Gastrocnemius medialis (tissue), 4 donors: Measurements from ENCODE around the gene MOCS3.

Source experiments
- POLR2A ChIP-seq, 2 donors: fragments of 450-650 bp; IDR thresholded peaks; one replicate each; pipeline ENCODE4 v1.6.1; 2017; ENCODE audit warnings: antibody characterized with exemption in 2 of 2, mild to moderate bottlenecking in 2 of 2, moderate library complexity in 2 of 2
- TF ChIP-seq, protein P1 (sequence below), 5 experiments: fragments of 450-650 bp in 3 of 5; fragments of 200-600 bp in 2 of 5; sonication (generic) in 2 of 5; IDR thresholded peaks in 4 of 5; conservative IDR thresholded peaks in 1 of 5; 1 replicate in 4 of 5; 2 replicates in 1 of 5; pipeline ENCODE4 v1.5.1; 2016 to 2019; ENCODE audit warnings: antibody characterized with exemption in 5 of 5, mild to moderate bottlenecking in 3 of 5, moderate library complexity in 3 of 5

DNA sequence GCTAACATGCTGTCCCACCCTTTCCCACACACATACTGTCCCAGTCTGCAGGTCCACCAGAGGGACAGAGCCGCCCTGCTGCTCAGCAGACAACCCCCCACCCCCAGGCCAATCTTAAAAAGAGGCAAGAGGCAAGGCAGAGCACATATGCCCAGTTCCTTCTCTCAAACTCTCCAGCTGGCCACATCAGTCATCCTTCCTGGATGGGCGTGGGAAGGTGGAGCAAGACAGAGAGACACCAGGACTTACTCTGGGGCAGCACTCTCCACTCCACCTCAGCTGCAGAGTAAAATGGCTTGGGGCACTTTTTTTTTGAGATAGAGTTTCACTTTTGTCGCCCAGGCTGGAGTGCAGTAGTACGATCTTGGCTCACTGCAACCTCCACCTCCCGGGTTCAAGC is 10.8 kb downstream of the MOCS3 start:
- no peak for TF ChIP-seq POLR2A (IDR thresholded peaks at IDR 0.05)
- TF ChIP-seq, protein P1, sequence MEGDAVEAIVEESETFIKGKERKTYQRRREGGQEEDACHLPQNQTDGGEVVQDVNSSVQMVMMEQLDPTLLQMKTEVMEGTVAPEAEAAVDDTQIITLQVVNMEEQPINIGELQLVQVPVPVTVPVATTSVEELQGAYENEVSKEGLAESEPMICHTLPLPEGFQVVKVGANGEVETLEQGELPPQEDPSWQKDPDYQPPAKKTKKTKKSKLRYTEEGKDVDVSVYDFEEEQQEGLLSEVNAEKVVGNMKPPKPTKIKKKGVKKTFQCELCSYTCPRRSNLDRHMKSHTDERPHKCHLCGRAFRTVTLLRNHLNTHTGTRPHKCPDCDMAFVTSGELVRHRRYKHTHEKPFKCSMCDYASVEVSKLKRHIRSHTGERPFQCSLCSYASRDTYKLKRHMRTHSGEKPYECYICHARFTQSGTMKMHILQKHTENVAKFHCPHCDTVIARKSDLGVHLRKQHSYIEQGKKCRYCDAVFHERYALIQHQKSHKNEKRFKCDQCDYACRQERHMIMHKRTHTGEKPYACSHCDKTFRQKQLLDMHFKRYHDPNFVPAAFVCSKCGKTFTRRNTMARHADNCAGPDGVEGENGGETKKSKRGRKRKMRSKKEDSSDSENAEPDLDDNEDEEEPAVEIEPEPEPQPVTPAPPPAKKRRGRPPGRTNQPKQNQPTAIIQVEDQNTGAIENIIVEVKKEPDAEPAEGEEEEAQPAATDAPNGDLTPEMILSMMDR (IDR thresholded peaks at IDR 0.05 in 4 of 5, conservative IDR thresholded peaks at IDR 0.05 in 1 of 5) = no peak
